ENCODE results near the gene FLYWCH2.

Gene FLYWCH2

GRCh38 chr16:2853531-2854073 is 29.4 kb upstream of the FLYWCH2 start:
- peak; percentile 1 for DNase-seq (ENCODE audit: low spot score)

- DNase-seq (ENCODE audit: low spot score), result peak; percentile 64
Measured at GRCh38 chr16:2854700-2855309, 28.2 kb upstream of the FLYWCH2 start.

DNA sequence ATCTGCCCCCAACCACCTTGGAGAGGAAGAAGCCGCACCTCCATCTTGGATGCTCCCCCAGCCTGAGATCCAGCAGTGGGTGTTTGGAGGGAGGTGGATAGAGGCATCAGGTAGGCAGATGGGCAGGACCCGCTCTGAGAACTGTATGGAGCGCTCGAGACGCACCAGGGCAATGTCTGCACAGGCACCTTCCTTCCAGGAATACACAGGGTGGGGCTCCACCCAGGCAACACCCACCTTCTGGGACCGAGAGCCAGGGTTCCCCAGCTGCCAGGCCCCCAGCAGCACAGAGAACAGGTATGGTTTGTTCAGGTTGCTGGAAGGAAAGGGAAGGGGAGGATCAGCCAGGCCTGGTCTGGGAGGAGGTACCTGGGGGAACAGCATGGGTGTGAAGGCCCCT is 27.5 kb upstream of the FLYWCH2 start:
- DNase-seq (ENCODE audit: low spot score), result no peak

DNA sequence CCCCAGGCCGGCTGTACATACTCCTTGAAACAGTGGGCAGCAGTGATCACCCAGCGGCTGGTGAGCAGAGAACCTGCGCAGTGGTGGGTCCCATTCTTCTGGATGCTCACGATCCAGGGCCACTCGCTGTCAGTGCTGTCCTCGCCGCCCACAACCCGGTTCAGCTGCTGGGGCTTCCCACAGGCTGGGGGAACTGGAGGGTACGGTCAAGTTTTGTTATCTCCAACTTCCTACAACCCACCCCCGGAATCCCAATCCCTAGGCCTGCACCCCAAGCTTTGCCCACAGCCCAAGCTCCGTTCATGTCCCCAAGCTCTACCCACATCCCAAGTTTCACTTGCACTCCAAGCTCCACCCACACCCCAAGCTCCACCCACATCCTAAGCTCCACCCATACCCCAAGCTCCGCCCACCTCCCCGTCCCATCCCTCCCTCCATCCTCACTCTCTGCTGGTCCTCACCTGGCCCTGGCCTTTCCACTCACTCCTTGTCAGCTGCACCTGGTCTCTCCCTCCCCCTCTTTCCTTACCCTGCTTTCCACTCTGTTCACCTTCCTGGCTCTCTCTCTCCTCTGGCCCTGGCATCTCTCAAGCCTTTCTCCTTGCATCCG is 26.8 kb upstream of the FLYWCH2 start:
- DNase-seq (ENCODE audit: low spot score), result peak; percentile 84

GRCh38 chr16:2856686-2857450 is 26.1 kb upstream of the FLYWCH2 start:
- DNase-seq (ENCODE audit: low spot score), result no peak

- peak; percentile 61 for DNase-seq (ENCODE audit: low spot score)
Measured at GRCh38 chr16:2857451-2858244, 25.4 kb upstream of the FLYWCH2 start, which contains the start of gene PRSS22. TSS of gene PRSS22 (minus strand) at chr16:2858170. CDS start at chr16:2858104, 66 bp downstream.

- peak; percentile 57 for DNase-seq (ENCODE audit: low spot score)
Measured at GRCh38 chr16:2858245-2859025, 24.6 kb upstream of the FLYWCH2 start.

DNA sequence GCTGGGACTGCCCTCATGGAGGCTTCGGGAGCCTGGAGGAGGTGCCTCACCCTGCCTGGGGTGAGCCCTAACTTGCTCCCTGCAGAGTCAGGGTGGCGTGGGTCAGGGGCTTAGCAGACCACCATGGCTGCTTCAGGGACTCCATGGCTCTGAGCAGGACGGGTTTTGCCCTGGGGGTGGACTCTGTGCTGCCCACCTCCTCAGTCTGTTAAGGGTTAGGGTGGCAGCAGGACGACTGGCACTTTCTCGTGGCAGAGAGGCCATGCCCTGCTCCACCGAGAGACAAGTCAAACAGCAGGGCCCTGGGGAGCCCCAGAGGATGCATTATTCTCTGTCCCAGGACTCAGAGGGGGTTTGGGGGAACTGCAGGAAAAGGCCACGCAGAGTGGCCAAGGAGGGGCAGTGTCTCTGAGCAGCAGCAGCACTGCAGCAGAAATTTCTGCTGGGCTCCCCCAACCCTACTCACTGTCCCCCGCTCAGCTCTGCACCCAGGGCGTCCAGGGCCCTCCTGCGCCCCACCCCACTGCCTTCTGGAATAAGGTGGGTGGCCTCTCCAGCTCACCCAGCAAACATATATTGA is 23.2 kb upstream of the FLYWCH2 start:
- DNase-seq (ENCODE audit: low spot score), result no peak

GRCh38 chr16:2860826-2861567 is 22.0 kb upstream of the FLYWCH2 start:
- DNase-seq (ENCODE audit: low spot score), result no peak

- DNase-seq (ENCODE audit: low spot score), result no peak
Measured at GRCh38 chr16:2865651-2866050, 17.4 kb upstream of the FLYWCH2 start.

GRCh38 chr16:2866431-2866830 is 16.6 kb upstream of the FLYWCH2 start:
- no peak for DNase-seq (ENCODE audit: low spot score)

- DNase-seq (ENCODE audit: low spot score), result no peak
Measured at GRCh38 chr16:2867661-2867986, 15.4 kb upstream of the FLYWCH2 start.

- peak; percentile 97 for DNase-seq (ENCODE audit: low spot score)
Measured at GRCh38 chr16:2867987-2868789, 14.8 kb upstream of the FLYWCH2 start.

DNA sequence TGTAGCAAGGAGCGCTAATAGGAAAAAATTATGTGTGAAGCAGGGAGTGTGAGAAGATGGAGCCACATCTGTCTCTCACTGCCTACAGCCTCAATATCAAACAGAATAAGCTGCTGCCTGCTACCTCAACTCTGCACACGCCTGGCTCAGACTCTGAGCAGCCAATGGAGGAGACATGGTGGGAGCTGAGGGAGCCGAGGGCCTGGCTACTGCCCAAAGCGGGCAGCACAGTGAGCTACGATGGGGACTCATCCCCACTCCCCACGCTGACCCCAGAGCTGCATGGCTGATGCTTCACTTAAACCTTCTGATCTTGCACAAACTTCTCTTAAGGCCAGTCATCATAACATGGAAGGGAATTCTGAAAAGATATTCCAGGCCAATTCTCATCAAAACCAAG is 11.1 kb upstream of the FLYWCH2 start:
- DNase-seq (ENCODE audit: low spot score), result no peak

DNA sequence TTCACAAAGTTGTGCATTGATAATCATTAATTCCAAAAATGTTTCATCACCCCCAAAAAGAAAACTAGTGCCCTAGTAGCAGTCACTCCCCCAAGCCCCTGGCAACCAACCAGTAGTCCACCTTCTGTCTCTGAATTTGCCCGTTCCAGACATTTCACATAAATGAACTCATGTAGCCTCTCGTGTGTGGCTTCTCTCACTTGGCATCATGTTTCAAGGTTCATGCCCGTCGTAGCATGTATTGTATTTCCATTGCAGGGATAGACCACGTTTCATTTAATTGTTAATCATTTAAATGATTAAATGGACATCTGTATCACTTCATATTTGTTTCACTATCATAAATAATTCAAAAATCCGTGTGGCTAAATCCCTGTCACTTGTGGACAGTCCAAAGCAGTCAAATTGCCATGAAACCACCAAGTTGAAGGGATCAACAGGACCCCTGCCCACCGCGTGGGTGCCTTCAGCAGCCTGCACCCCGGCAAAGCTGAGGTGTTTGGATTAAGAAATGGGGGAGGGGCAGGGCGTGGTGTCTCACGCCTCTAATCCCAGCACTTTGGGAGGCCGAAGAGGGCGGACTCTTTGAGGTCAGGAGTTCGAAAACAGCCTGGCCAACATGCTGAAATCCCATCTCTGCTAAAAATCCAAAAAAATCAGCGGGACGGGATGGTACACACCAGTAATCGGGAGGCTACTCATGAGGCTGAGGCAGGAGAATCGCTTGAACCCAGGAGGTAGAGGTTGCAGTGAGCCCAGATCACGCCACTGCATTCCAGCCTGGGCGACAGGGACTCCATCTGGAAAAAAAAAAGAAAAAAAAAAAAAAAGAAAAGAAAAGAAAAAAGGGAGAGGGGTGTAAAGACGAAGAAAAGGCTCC is 8.7 kb upstream of the FLYWCH2 start:
- DNase-seq (ENCODE audit: low spot score), result no peak

GRCh38 chr16:2874912-2875362 is 8.1 kb upstream of the FLYWCH2 start:
- DNase-seq (ENCODE audit: low spot score), result peak; percentile 86

- DNase-seq (ENCODE audit: low spot score), result no peak
Measured at GRCh38 chr16:2879854-2880508, 3.0 kb upstream of the FLYWCH2 start.

Data from iPS-NIHi11 (cell line).